GM18868 (cell line): ENCODE data around the gene NFILZ.
"Not testable (repeated sequence)": the region's sequence is repeated elsewhere in the genome, so short reads cannot be mapped to it uniquely, and the experiment has no call there.

Experiments
- ATAC-seq: cut with Tn5 transposase; IDR thresholded peaks from one replicate; pipeline ENCODE4 v1.9.1; 2021; ENCODE audit warnings: mild to moderate bottlenecking, moderate library complexity; ENCODE audit not compliant: unreplicated experiment

NFILZ gene

GRCh38 chr19:8611391-8611876, 19.0 kb upstream of the NFILZ start:
- no peak for ATAC-seq

- no peak for ATAC-seq
Measured at GRCh38 chr19:8611877-8612806, 18.3 kb upstream of the NFILZ start.

GRCh38 chr19:8612807-8613171, 17.6 kb upstream of the NFILZ start:
- no peak for ATAC-seq

GRCh38 chr19:8614455-8614854, 16.0 kb upstream of the NFILZ start:
- no peak for ATAC-seq

- no peak for ATAC-seq
Measured at GRCh38 chr19:8615024-8615423, 15.4 kb upstream of the NFILZ start.

- no peak for ATAC-seq
Measured at GRCh38 chr19:8615813-8616596, 14.4 kb upstream of the NFILZ start.

- ATAC-seq = no peak
Measured at GRCh38 chr19:8616861-8617260, 13.6 kb upstream of the NFILZ start.

- not testable (repeated sequence) for ATAC-seq
Measured at GRCh38 chr19:8617325-8617724, 13.1 kb upstream of the NFILZ start.

GRCh38 chr19:8617984-8618383, 12.4 kb upstream of the NFILZ start:
- ATAC-seq = no peak

- ATAC-seq = no peak
Measured at GRCh38 chr19:8618751-8619150, 11.7 kb upstream of the NFILZ start.

GRCh38 chr19:8622886-8623285, 7.5 kb upstream of the NFILZ start:
- not testable (repeated sequence) for ATAC-seq

GRCh38 chr19:8626842-8627241, 3.6 kb upstream of the NFILZ start:
- ATAC-seq = no peak

GRCh38 chr19:8629184-8629583, 1.2 kb upstream of the NFILZ start:
- ATAC-seq = no peak

GRCh38 chr19:8630796-8631424, 477 bp downstream of the NFILZ start:
- no peak for ATAC-seq

- no peak for ATAC-seq
Measured at GRCh38 chr19:8631425-8631819, 989 bp downstream of the NFILZ start.

- ATAC-seq = no peak
Measured at GRCh38 chr19:8635422-8635821, 5.0 kb downstream of the NFILZ start.

GRCh38 chr19:8637070-8637469, 6.6 kb downstream of the NFILZ start:
- ATAC-seq = not testable (repeated sequence)

- no peak for ATAC-seq
Measured at GRCh38 chr19:8638078-8638619, 7.7 kb downstream of the NFILZ start.

- ATAC-seq = no peak
Measured at GRCh38 chr19:8639821-8640401, 9.5 kb downstream of the NFILZ start.

- no peak for ATAC-seq
Measured at GRCh38 chr19:8640402-8641004, 10.1 kb downstream of the NFILZ start.
